OCI-LY7 (cell line): ENCODE measurements around the gene PCDHB3.

Experiments
- EZH2phosphoT487 ChIP-seq: fragments of 200-600 bp; sonication (generic); IDR thresholded peaks from 2 replicates; pipeline ENCODE4 v1.6.1; 2018; ENCODE audit warnings: low read depth, borderline replicate concordance, mild to moderate bottlenecking, mixed run types, antibody characterized with exemption, low read length, moderate library complexity, mixed read lengths
- TF ChIP-seq, protein P1 (sequence below): fragments of 200-600 bp; sonication (generic); conservative IDR thresholded peaks from 2 replicates; pipeline ENCODE4 v1.5.1; 2014; ENCODE audit warnings: mild to moderate bottlenecking, antibody characterized with exemption, low read length, moderate library complexity, mixed read lengths

DNA sequence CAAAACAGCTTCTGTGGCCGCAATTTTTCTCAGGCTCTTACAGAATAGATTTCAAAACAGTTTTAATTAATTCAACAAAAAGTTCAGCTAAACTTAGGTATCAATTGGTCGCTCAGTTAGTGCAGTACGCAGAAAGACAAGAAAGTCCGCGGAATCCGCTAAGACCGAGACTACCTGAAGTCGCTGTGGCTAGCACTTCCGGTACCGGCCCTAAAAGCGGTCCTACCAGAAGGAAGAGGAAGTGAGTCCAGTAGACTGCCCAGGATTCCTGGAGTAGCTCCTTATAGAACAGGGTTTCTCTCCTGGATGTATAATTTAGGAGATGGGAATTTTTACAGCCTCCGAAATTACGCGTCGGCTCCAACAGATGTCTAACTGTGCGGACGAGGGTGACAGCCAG, 22.4 kb upstream of the PCDHB3 start:
- TF ChIP-seq, protein P1, sequence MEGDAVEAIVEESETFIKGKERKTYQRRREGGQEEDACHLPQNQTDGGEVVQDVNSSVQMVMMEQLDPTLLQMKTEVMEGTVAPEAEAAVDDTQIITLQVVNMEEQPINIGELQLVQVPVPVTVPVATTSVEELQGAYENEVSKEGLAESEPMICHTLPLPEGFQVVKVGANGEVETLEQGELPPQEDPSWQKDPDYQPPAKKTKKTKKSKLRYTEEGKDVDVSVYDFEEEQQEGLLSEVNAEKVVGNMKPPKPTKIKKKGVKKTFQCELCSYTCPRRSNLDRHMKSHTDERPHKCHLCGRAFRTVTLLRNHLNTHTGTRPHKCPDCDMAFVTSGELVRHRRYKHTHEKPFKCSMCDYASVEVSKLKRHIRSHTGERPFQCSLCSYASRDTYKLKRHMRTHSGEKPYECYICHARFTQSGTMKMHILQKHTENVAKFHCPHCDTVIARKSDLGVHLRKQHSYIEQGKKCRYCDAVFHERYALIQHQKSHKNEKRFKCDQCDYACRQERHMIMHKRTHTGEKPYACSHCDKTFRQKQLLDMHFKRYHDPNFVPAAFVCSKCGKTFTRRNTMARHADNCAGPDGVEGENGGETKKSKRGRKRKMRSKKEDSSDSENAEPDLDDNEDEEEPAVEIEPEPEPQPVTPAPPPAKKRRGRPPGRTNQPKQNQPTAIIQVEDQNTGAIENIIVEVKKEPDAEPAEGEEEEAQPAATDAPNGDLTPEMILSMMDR, result no peak
- TF ChIP-seq EZH2phosphoT487, result no peak
